GM18505 (cell line): ENCODE results near the gene SAP30BP.

Experiments
- ATAC-seq: cut with Tn5 transposase; IDR thresholded peaks from one replicate; pipeline ENCODE4 v1.9.1; 2021; ENCODE audit not compliant: unreplicated experiment
- POLR2A ChIP-seq: IDR thresholded peaks from 4 replicates; pipeline ENCODE4 v1.6.1; 2011; ENCODE audit warnings: borderline replicate concordance; ENCODE audit not compliant: insufficient read depth, insufficient read length; ENCODE audit errors: extremely low read depth

The SAP30BP gene

GRCh38 chr17:75691801-75692626, 24.9 kb downstream of the SAP30BP start:
- TF ChIP-seq POLR2A, result no peak

GRCh38 chr17:75692976-75693375, 25.8 kb downstream of the SAP30BP start:
- TF ChIP-seq POLR2A, result no peak
- ATAC-seq, result no peak

More at GRCh38 chr17:75691801-75692626, 24.9 kb downstream of the SAP30BP start:
- no peak for ATAC-seq

GRCh38 chr17:75693500-75694481, 26.7 kb downstream of the SAP30BP start:
- TF ChIP-seq POLR2A, result no peak
- ATAC-seq, result no peak

GRCh38 chr17:75694536-75694935, 27.4 kb downstream of the SAP30BP start:
- ATAC-seq, result no peak
- no peak for TF ChIP-seq POLR2A

- ATAC-seq, result no peak
- TF ChIP-seq POLR2A, result no peak
Observed at GRCh38 chr17:75695141-75695829, 28.1 kb downstream of the SAP30BP start.

- TF ChIP-seq POLR2A, result no peak
- no peak for ATAC-seq
Observed at GRCh38 chr17:75695830-75696271, 28.7 kb downstream of the SAP30BP start.

GRCh38 chr17:75697651-75698291, 30.6 kb downstream of the SAP30BP start:
- no peak for TF ChIP-seq POLR2A
- no peak for ATAC-seq

GRCh38 chr17:75698659-75699058, 31.5 kb downstream of the SAP30BP start:
- ATAC-seq, result no peak
- no peak for TF ChIP-seq POLR2A

- no peak for TF ChIP-seq POLR2A
- no peak for ATAC-seq
Observed at GRCh38 chr17:75701288-75701687, 34.1 kb downstream of the SAP30BP start.

GRCh38 chr17:75703191-75703590, 36.1 kb downstream of the SAP30BP start:
- ATAC-seq, result no peak
- no peak for TF ChIP-seq POLR2A

- ATAC-seq, result no peak
- no peak for TF ChIP-seq POLR2A
Observed at GRCh38 chr17:75703591-75703990, 36.5 kb downstream of the SAP30BP start.
